Parathyroid adenoma (tissue), 2 donors: ENCODE results near the gene RHPN2.
"Not testable (repeated sequence)": the region's sequence is repeated elsewhere in the genome, so short reads cannot be mapped to it uniquely, and the experiment has no call there.

Experiments
- H2AFZ ChIP-seq: fragments of 300-600 bp; sonication (generic); one replicate; pipeline ENCODE4 v1.7.0; 2017; ENCODE audit warnings: antibody characterized with exemption, mild to moderate bottlenecking
- H3K27ac ChIP-seq: fragments of 300-600 bp; sonication (generic); one replicate; pipeline ENCODE4 v1.7.0; 2017
- H3K27me3 ChIP-seq: fragments of 300-600 bp; sonication (generic); one replicate; pipeline ENCODE4 v1.7.0; 2017; ENCODE audit warnings: low read length; ENCODE audit not compliant: control insufficient read depth, insufficient read depth
- H3K36me3 ChIP-seq: fragments of 300-600 bp; sonication (generic); one replicate; pipeline ENCODE4 v1.7.0; 2017; ENCODE audit warnings: low read length; ENCODE audit not compliant: control insufficient read depth, insufficient read depth
- H3K4me1 ChIP-seq: fragments of 300-600 bp; sonication (generic); one replicate; pipeline ENCODE4 v1.7.0; 2017; ENCODE audit warnings: control low read depth
- H3K4me2 ChIP-seq: fragments of 300-600 bp; sonication (generic); one replicate; pipeline ENCODE4 v1.7.0; 2017; ENCODE audit warnings: low read length
- H3K4me3 ChIP-seq: fragments of 300-600 bp; sonication (generic); one replicate; pipeline ENCODE4 v1.7.0; 2017; ENCODE audit warnings: low read depth, low read length
- H3K79me2 ChIP-seq: fragments of 300-600 bp; sonication (generic); one replicate; pipeline ENCODE4 v1.7.0; 2017; ENCODE audit warnings: control low read depth
- H3K9ac ChIP-seq: fragments of 300-600 bp; sonication (generic); one replicate; pipeline ENCODE4 v1.7.0; 2017; ENCODE audit warnings: mild to moderate bottlenecking
- H3K9me3 ChIP-seq: fragments of 300-600 bp; sonication (generic); one replicate; pipeline ENCODE4 v1.7.0; 2017; ENCODE audit warnings: low read length; ENCODE audit not compliant: control insufficient read depth
- CTCF ChIP-seq: fragments of 300-600 bp; sonication (generic); IDR thresholded peaks from one replicate; pipeline ENCODE4 v1.7.0; 2017; ENCODE audit warnings: antibody characterized with exemption, mild to moderate bottlenecking
- donor health status: primary hyperparathyroidism.

The RHPN2 gene

GRCh38 chr19:32988724-32989123 lies 76.0 kb downstream of the RHPN2 start:
- no peaks in the 10 kb centered on the region for H3K36me3 ChIP-seq
- H3K4me1 ChIP-seq = peaks cover 2% of the 10 kb centered on the region
- H2AFZ ChIP-seq = no peak overlapping the region
- H3K79me2 ChIP-seq = peaks cover 2% of the 10 kb centered on the region
- no peak for TF ChIP-seq CTCF
- no peaks in the 10 kb centered on the region for H3K9me3 ChIP-seq
- H3K4me2 ChIP-seq = no peak overlapping the region
- no peak overlapping the region for H3K9ac ChIP-seq
- H3K4me3 ChIP-seq = no peak overlapping the region
- no peaks in the 10 kb centered on the region for H3K27me3 ChIP-seq
- H3K27ac ChIP-seq = no peak overlapping the region

DNA sequence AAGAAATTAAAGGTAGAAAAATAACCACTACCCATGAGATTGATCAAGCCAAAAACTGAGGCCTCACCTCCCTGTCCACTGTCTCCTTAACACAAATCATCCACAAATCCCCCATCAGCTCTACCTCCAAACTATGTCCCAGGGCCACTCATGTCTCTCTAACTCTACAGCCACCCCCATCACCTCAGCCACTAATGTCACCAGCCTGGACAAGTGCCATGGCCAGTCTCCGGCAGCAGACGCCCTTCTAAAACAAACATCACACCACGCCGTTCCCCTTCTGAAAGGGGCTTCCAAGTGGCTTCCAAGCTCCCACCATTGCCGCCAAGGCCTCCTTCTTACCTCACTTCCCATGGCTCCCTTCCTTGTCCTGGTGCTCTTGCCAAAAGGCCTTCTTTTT lies 76.4 kb downstream of the RHPN2 start:
- H3K4me2 ChIP-seq, H3K36me3 ChIP-seq, H3K9me3 ChIP-seq, H3K4me3 ChIP-seq, H3K79me2 ChIP-seq, H2AFZ ChIP-seq, H3K9ac ChIP-seq, H3K27ac ChIP-seq, H3K27me3 ChIP-seq, H3K4me1 ChIP-seq: not testable (repeated sequence)

DNA sequence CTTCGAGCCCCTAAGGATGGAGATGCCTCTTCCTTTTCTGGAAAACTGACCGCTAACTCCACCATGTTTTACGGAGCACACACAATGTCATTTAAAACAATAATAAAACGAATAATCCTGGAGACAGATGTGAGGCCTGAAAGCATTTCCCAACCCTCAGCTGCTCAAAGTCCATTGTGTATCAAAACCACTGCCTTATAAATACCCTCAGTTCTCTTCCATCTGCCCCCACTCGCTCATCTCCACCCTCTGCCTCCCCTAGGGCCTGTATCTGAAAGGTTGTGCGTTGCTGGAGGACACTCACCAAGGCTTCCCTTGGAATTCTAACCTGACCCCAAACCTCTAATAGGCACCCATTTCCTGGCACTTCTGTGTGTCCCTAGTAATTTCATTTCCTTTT lies 82.2 kb downstream of the RHPN2 start:
- H3K27ac ChIP-seq, H3K4me1 ChIP-seq, H3K4me2 ChIP-seq, H3K4me3 ChIP-seq, H3K27me3 ChIP-seq, H3K9ac ChIP-seq, H2AFZ ChIP-seq, H3K79me2 ChIP-seq, H3K36me3 ChIP-seq, H3K9me3 ChIP-seq: not testable (repeated sequence)

GRCh38 chr19:32979807-32980206 lies 84.9 kb downstream of the RHPN2 start:
- not testable (repeated sequence) for H3K4me3 ChIP-seq, H3K4me2 ChIP-seq, H3K4me1 ChIP-seq, H3K9me3 ChIP-seq, H2AFZ ChIP-seq, H3K36me3 ChIP-seq, H3K9ac ChIP-seq, H3K27me3 ChIP-seq, H3K79me2 ChIP-seq, H3K27ac ChIP-seq

GRCh38 chr19:32977813-32978212 lies 86.9 kb downstream of the RHPN2 start:
- not testable (repeated sequence) for H3K9ac ChIP-seq, H3K4me2 ChIP-seq, H3K36me3 ChIP-seq, H3K9me3 ChIP-seq, H3K4me3 ChIP-seq, H3K79me2 ChIP-seq, H2AFZ ChIP-seq, H3K27ac ChIP-seq, H3K4me1 ChIP-seq, H3K27me3 ChIP-seq

DNA sequence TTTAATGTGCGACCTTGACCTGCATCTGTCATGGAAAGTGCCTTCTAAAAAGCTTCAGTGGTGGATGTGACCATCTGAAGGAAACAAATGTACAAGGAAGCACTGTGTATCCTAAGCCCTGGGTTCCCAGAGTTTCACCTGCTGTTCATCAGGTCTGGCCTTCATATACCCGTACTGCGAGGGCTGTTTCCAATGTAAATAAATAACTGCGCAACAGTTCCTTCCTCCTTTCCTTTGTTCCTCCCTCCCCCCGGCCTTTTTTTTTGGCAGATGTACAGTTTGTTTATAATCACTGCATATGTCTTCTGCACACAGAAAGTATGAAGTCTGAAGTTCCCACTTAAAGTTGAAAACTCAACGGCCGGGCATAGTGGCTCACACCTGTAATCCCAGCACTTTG lies 87.4 kb downstream of the RHPN2 start:
- Histone ChIP-seq H3K4me2 (no peak overlapping the region), H3K9me3 (no peaks in the 10 kb centered on the region), H2AFZ (no peak overlapping the region), H3K36me3 (no peaks in the 10 kb centered on the region), H3K79me2 (no peaks in the 10 kb centered on the region), H3K27ac (no peak overlapping the region), H3K4me1 (no peaks in the 10 kb centered on the region), H3K4me3 (no peak overlapping the region), H3K9ac (no peak overlapping the region), H3K27me3 (no peaks in the 10 kb centered on the region)
- no peak for TF ChIP-seq CTCF

GRCh38 chr19:32976223-32976805 lies 88.4 kb downstream of the RHPN2 start:
- H2AFZ ChIP-seq = peak overlapping the region; percentile 61
- no peak overlapping the region for H3K4me3 ChIP-seq
- H3K27me3 ChIP-seq = no peaks in the 10 kb centered on the region
- H3K4me2 ChIP-seq = no peak overlapping the region
- H3K9ac ChIP-seq = no peak overlapping the region
- no peaks in the 10 kb centered on the region for H3K9me3 ChIP-seq
- H3K27ac ChIP-seq = no peak overlapping the region
- H3K36me3 ChIP-seq = no peaks in the 10 kb centered on the region
- TF ChIP-seq CTCF = peak; percentile 89
- H3K4me1 ChIP-seq = no peaks in the 10 kb centered on the region
- H3K79me2 ChIP-seq = peaks cover 2% of the 10 kb centered on the region
